ENCODE data around the gene ZNF221. TPM values are rescaled to one million over a fixed set of nuclear protein-coding genes. Genes with fewer than 3 reads are reported as not detected.
A peak's percentile ranks its signal among the peaks of the same experiment; 100 is the strongest.

The ZNF221 gene
- total and polyA plus RNA-seq, 5 donors: 2.9 to 7.3 (median 5.5) TPM

DNA sequence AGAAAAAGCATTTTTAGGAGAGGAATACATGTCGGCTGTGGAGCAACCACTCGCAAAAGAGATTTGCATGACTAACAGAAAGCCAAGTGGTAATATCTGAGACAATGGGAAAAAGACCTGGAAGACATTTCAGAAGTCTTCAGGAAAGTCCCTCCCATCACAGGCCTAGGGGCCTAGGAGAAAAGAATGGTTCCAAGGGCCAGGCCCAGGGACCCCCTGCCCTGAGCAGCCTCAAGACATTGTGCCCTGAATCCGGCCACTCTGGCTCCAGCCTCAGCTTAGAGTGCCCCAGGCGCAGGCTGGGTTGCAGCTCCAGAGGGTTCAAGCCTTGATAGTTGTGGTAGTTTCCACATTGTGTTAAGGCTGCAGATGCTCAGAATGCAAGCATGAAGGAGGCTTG is 9.4 kb downstream of the ZNF221 start:
- DNase-seq (no peak), ATAC-seq (no peak)
- intact Hi-C loops (cut with DNase I): no loop called here
- Histone ChIP-seq H3K4me3 (ENCODE audit: low read length) (no peak overlapping the region), H3K27ac (ENCODE audit: low read length) (no peak overlapping the region), H3K9me3 (ENCODE audit: control insufficient read depth, low read length) (peaks cover 16% of the 10 kb centered on the region), H3K27me3 (ENCODE audit: control insufficient read depth, insufficient read depth) (no peaks in the 10 kb centered on the region), H3K4me1 (ENCODE audit: control insufficient read depth, insufficient read depth, low read length) (no peaks in the 10 kb centered on the region)
- WGBS: 69% methylated on average over 4 of the region's 4 CpGs

DNA sequence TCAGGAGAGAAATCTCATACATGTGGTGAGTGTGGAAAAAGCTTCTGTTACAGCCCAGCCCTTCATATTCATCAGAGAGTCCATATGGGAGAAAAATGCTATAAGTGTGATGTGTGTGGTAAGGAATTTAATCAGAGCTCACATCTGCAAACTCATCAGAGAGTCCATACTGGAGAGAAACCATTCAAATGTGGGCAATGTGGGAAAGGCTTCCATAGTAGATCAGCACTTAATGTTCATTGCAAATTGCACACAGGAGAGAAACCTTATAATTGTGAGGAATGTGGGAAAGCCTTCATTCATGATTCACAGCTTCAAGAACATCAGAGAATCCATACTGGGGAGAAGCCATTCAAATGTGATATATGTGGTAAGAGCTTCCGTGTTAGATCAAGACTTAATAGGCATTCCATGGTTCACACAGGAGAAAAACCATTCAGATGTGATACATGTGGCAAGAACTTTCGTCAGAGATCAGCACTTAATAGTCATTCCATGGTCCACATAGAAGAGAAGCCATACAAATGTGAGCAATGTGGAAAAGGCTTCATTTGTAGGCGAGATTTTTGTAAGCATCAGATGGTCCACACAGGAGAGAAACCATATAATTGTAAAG is 15.2 kb downstream of the ZNF221 start:
- 97% methylated on average over 3 of the region's 3 CpGs for WGBS
- Histone ChIP-seq H3K4me3 (ENCODE audit: low read length) (no peak overlapping the region), H3K9me3 (ENCODE audit: control insufficient read depth, low read length) (peaks cover 31% of the 10 kb centered on the region), H3K27me3 (ENCODE audit: control insufficient read depth, insufficient read depth) (no peaks in the 10 kb centered on the region), H3K4me1 (ENCODE audit: control insufficient read depth, insufficient read depth, low read length) (no peaks in the 10 kb centered on the region), H3K27ac (ENCODE audit: low read length) (no peak overlapping the region)
- ATAC-seq (no peak), DNase-seq (no peak)
- intact Hi-C loops (cut with DNase I): no loop called here

DNA sequence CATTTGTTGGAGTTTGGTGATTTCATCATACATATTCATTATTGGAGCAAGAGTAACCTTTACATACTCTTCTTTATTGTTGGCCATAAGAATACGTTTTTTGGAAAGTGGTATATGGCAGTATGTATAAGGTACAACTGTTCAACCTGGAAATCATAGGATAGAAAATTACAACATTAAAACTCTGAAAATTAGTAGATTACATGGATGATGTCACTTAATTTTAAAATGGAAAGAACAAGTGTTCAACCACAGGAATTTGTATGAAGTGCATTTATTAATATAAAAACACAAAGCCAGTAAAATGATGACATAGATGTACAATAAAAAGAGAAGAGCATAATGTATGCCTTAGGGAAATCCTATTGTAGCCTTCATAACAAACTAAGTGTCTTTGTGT is 25.7 kb downstream of the ZNF221 start:
- no peaks in the 10 kb centered on the region for H3K27me3 ChIP-seq (ENCODE audit: control insufficient read depth, insufficient read depth)
- 87% methylated on average over 1 of the region's 1 CpG for WGBS
- ATAC-seq: no peak
- no peak for DNase-seq
- H3K27ac ChIP-seq (ENCODE audit: low read length): no peak overlapping the region
- intact Hi-C loops (cut with DNase I): no loop called here
- no peak overlapping the region for H3K4me3 ChIP-seq (ENCODE audit: low read length)
- no peaks in the 10 kb centered on the region for H3K4me1 ChIP-seq (ENCODE audit: control insufficient read depth, insufficient read depth, low read length)
- no peaks in the 10 kb centered on the region for H3K9me3 ChIP-seq (ENCODE audit: control insufficient read depth, low read length)

DNA sequence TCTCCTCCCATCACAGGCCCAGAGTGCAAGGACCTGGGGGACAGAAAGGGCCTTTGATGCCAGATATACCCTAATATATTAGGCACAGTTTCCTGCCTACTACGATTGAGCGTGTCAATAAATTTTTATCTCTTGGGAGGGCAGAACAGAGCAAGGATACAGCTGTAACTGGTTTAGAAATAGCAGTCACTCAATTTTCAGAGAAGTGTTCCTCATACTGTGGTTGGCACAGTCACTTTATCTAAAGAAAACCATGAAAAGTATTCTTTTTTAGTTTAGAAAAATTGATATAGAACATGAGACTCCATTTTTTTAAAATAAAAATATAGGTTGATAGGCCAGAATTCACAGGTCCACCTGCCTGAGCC is 32.5 kb downstream of the ZNF221 start:
- Histone ChIP-seq H3K27me3 (ENCODE audit: control insufficient read depth, insufficient read depth) (no peaks in the 10 kb centered on the region), H3K4me1 (ENCODE audit: control insufficient read depth, insufficient read depth, low read length) (peaks cover 2% of the 10 kb centered on the region), H3K4me3 (ENCODE audit: low read length) (peak overlapping the region; percentile 98), H3K27ac (ENCODE audit: low read length) (no peak overlapping the region), H3K9me3 (ENCODE audit: control insufficient read depth, low read length) (no peaks in the 10 kb centered on the region)
- intact Hi-C loops (cut with DNase I): no loop called here
- no peak for ATAC-seq
- DNase-seq: no peak
- WGBS: 73% methylated on average over 2 of the region's 2 CpGs

DNA sequence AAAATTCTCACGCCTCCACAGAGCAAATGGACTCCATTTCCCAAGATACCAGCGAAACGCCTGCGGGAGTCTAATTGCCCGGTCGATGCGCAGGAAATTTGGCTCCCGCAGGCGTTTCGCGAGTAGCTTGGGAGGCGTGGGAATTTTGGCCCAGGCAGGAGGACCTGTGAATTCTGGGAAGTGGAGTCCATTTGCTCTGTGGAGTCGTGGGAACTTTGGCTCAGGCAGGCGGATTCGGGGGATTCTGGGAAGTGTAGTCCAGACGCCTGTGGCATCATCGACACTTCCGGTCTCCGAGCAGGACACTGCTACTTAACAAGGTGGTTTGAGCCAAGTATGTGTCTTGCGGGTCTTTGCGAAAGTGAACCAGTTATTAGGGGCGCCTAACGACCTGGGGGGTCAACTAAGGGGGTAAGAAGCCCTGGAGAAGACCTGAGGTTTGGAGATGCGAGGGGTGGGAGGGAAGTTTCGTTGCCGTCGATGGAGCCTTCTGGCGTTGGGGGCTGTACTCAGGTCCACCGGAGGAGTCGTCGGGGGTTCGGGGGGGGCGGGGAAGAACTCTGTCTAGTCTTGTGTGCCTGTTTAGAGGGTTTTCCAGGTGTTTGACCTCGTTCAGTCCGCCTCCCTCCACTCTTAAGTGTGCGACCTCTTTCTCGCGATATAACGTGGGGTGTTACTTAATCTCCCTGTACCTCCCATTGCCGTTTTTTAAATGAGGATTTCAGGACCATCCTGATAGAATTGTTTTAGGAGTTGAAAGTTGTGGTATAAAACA is 33.1 kb downstream of the ZNF221 start, which contains the start of gene ZNF155:
Gene ZNF155, plus strand, starts transcription at position 277 of the 775 bp plus-strand sequence. CDS start 4,356 bp downstream, outside the sequence.
- Histone ChIP-seq H3K27ac (ENCODE audit: low read length) (peak within 1 kb of the TSS; percentile 96), H3K9me3 (ENCODE audit: control insufficient read depth, low read length) (no peaks in the 10 kb centered on the region), H3K4me1 (ENCODE audit: control insufficient read depth, insufficient read depth, low read length) (peaks cover 2% of the 10 kb centered on the region), H3K4me3 (ENCODE audit: low read length) (peak within 1 kb of the TSS; percentile 98), H3K27me3 (ENCODE audit: control insufficient read depth, insufficient read depth) (no peaks in the 10 kb centered on the region)
- under 1% methylated on average over 40 of the region's 40 CpGs for WGBS
- ATAC-seq (peak; percentile 100), DNase-seq (peak; percentile 93 to 95 (median 95))
- intact Hi-C loops (cut with DNase I): no loop called here

DNA sequence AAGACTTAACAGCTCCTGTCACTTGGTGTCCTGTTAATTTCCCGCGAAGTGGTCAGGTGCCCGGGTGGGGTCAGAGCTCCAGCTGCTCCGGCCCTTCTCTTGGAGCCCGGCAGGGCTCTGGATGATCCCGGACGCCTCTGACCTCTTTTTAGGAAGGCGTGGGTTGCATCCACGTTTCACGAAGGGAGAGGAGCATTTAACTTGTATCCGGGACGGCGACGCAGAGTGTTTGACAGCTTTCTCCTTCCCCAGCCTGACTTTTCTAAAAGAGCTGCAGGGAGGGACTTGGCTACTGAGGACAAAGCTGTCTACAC is 33.6 kb downstream of the ZNF221 start:
- peaks cover 2% of the 10 kb centered on the region for H3K4me1 ChIP-seq (ENCODE audit: control insufficient read depth, insufficient read depth, low read length)
- H3K27me3 ChIP-seq (ENCODE audit: control insufficient read depth, insufficient read depth): no peaks in the 10 kb centered on the region
- peak; percentile 50 to 58 for ATAC-seq
- WGBS: 1% methylated on average over 14 of the region's 14 CpGs
- no peaks in the 10 kb centered on the region for H3K9me3 ChIP-seq (ENCODE audit: control insufficient read depth, low read length)
- intact Hi-C loops (cut with DNase I): no loop called here
- H3K4me3 ChIP-seq (ENCODE audit: low read length): peak overlapping the region; percentile 98
- peak; percentile 26 to 59 (median 47) for DNase-seq
- H3K27ac ChIP-seq (ENCODE audit: low read length): no peak overlapping the region

DNA sequence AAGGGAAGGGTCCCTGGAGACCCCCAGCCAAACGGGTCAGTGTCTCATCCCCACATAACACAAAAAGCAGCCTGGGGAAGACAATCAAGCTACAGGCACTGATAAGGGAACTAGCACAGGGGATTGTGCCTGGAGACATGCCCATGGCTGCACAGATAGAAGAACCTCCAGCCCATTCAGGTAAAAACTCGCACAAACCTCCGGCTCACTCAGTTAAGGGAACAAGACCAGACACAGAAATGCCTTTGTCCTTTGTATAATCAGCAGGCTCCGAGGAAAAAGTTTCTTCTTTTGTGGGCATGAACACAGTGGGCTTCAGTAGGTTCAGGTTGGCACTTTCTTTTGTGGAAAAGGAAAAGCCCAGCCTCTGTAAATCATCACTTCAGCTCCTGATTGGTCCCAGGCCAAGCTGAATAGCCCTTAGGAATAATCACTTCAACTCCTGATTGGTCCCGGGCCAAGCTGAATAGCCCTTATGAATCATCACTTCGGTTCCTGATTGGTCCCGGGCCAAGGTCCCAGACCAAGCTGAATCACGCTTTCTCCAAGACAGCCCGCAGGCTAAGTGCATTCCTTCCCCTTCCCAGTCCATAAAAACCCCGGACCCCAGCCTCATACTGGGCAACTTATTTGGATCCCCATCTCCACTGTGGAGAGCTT is 46.7 kb downstream of the ZNF221 start:
- no peaks in the 10 kb centered on the region for H3K4me1 ChIP-seq (ENCODE audit: control insufficient read depth, insufficient read depth, low read length)
- DNase-seq (peak; percentile 20 to 53 (median 30)), ATAC-seq (no peak)
- no peaks in the 10 kb centered on the region for H3K9me3 ChIP-seq (ENCODE audit: control insufficient read depth, low read length)
- no peaks in the 10 kb centered on the region for H3K27me3 ChIP-seq (ENCODE audit: control insufficient read depth, insufficient read depth)
- intact Hi-C loops (cut with DNase I): no loop called here
- no peak overlapping the region for H3K4me3 ChIP-seq (ENCODE audit: low read length)
- no peak overlapping the region for H3K27ac ChIP-seq (ENCODE audit: low read length)
- WGBS: 88% methylated on average over 10 of the region's 10 CpGs

DNA sequence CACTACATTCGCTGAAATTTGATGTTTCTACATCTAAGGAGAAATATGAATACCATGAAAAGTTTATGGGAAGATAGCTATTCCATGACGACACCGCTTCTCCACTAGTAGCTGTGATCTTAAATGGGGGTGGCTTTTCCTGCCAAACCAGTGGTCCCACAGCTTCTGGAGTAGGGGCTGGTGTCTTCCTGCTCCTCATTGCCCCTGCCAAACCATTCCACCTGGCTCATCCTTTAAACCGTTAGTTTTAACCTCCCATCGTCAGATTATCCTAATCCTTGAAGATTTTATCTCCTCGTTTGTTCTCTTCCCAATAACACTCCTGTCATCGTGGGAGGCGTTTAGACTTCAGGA is 51.2 kb downstream of the ZNF221 start:
- 7% methylated on average over 8 of the region's 8 CpGs for WGBS
- no peaks in the 10 kb centered on the region for H3K9me3 ChIP-seq (ENCODE audit: control insufficient read depth, low read length)
- no peak for ATAC-seq
- H3K27ac ChIP-seq (ENCODE audit: low read length): no peak overlapping the region
- DNase-seq: no peak
- H3K27me3 ChIP-seq (ENCODE audit: control insufficient read depth, insufficient read depth): no peaks in the 10 kb centered on the region
- intact Hi-C loops (cut with DNase I): no loop called here
- H3K4me1 ChIP-seq (ENCODE audit: control insufficient read depth, insufficient read depth, low read length): peaks cover 3% of the 10 kb centered on the region
- H3K4me3 ChIP-seq (ENCODE audit: low read length): peak overlapping the region; percentile 98

DNA sequence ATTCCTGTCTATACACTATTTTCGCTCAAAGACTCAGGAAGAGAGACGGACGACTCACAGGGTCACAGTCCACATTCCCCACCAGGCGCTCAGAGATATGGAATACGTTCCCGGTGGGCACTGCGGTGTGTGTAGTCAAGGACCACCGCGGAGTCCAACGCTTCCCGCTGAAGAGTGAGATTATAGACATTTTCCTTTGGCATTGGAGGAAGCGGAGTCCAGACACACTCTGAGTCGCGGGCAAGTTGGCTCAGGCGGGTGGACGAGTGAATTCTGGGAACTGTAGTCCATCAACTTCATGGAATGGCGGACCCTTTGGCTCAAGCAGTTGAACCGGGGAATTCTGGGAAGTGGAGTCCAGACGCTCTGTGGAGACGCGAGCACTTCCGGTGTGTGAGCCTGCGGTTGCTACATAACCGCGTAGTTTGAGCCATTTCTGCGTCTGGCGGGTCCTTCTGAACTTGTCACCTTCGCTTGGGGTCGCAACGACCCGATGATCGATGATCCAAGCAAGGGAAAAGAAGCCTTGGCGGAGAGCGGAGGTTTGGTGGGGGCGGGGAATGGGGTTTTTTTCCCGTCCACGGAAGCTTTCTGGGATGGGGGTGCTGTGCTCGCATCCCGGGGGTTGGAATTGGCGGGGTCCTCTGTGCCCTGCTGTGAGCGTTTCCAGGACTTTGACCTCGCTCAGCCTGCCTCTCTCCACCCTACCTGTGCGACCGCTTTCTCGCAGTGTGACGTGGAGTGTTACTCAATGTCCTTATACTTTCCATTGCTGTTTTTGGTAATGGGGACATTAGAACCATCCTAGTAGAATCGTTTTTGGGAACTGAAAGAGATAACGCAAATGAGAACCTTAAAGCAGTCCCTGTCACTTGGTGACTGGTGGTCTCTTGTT is 51.8 kb downstream of the ZNF221 start, which contains the start of gene ZNF230:
Gene ZNF230, plus strand, starts transcription at position 392 of the 895 bp plus-strand sequence. CDS start 4,122 bp downstream, outside the sequence.
- intact Hi-C loops (cut with DNase I): no loop called here
- ATAC-seq (peak; percentile 100), DNase-seq (peak; percentile 92 to 95 (median 92))
- Histone ChIP-seq H3K27ac (ENCODE audit: low read length) (peak within 1 kb of the TSS; percentile 79), H3K9me3 (ENCODE audit: control insufficient read depth, low read length) (no peaks in the 10 kb centered on the region), H3K4me3 (ENCODE audit: low read length) (peak within 1 kb of the TSS; percentile 98), H3K4me1 (ENCODE audit: control insufficient read depth, insufficient read depth, low read length) (peaks cover 3% of the 10 kb centered on the region), H3K27me3 (ENCODE audit: control insufficient read depth, insufficient read depth) (no peaks in the 10 kb centered on the region)
- under 1% methylated on average over 48 of the region's 48 CpGs for WGBS

DNA sequence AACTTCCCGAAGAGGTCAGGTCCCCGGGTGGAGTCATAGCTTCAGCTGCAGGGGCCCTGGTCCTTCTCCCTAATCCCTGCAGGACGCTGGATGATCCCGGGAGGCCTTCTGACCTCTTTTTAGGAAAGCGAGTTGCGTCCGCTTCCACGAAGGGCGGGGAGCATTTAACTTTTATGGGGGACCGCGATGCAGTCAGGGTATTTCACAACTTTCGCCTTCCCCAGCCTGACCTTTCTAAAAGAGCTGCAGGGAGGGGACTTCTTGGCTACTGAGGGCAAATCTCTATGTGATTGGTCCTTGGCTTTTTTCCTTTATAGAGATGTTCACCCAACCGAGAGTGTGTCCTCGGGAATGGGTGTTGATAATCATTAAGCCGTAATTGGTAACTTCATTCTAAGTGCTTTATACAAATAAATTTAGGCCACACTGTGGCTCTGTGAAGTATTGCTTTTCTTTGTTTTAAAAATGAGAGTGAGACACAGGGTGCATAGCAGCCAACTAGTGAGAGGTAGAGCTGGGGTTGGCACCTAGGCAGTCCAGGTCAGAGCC is 52.5 kb downstream of the ZNF221 start:
- DNase-seq (peak in 2 of 3 donors; percentile 22 to 60), ATAC-seq (peak; percentile 5 to 45)
- peak overlapping the region; percentile 98 for H3K4me3 ChIP-seq (ENCODE audit: low read length)
- peaks cover 3% of the 10 kb centered on the region for H3K4me1 ChIP-seq (ENCODE audit: control insufficient read depth, insufficient read depth, low read length)
- peak overlapping the region; percentile 42 for H3K27ac ChIP-seq (ENCODE audit: low read length)
- WGBS: 2% methylated on average over 15 of the region's 15 CpGs
- intact Hi-C loops (cut with DNase I): no loop called here
- H3K27me3 ChIP-seq (ENCODE audit: control insufficient read depth, insufficient read depth): no peaks in the 10 kb centered on the region
- peaks cover under 1% of the 10 kb centered on the region for H3K9me3 ChIP-seq (ENCODE audit: control insufficient read depth, low read length)
